CD4-positive, alpha-beta T cell (primary cell): Measurements from ENCODE around the gene PCP2. TPM values are rescaled to one million over a fixed set of nuclear protein-coding genes. Genes with fewer than 3 reads are reported as not detected.

Experiments used
- ATAC-seq: fragments of 200-7000 bp; cut with Tn5 transposase; one replicate; pipeline ENCODE4 v1.10.0; 2022; ENCODE audit warnings: mild to moderate bottlenecking; ENCODE audit not compliant: poor library complexity
- CTCF ChIA-PET: fragments of 350-600 bp; sonication (Branson Sonifier 250); formaldehyde crosslinking; loops from one replicate; lab custom pipeline; 2021; ENCODE audit warnings: antibody characterized with exemption, inconsistent platforms; lab: Charles Lee
- POLR2A ChIA-PET: fragments of 350-600 bp; sonication (Branson Sonifier 250); formaldehyde crosslinking; loops from one replicate; lab custom pipeline; 2021; ENCODE audit warnings: antibody characterized with exemption, inconsistent platforms; lab: Charles Lee
- DNase-seq, 14 experiments: peaks; one replicate each; pipeline ENCODE4 v3.0.0-alpha.2; 2013 to 2020; ENCODE audit warnings: mixed read lengths in 2 of 14
- H3K27ac ChIP-seq, 2 donors: one replicate each; pipeline versions ENCODE4 v1.5.1 to v1.7.0; 2013; ENCODE audit warnings: low read length in 2 of 2, low read depth in 1 of 2, mild to moderate bottlenecking in 1 of 2
- H3K27me3 ChIP-seq, 2 experiments: 1 replicate in 1 of 2; 2 replicates in 1 of 2; pipeline versions ENCODE4 v1.6.1 to v1.7.0; 2013; ENCODE audit warnings: low read length in 2 of 2, control low read depth in 1 of 2, mild to moderate bottlenecking in 1 of 2, moderate library complexity in 1 of 2; ENCODE audit not compliant: insufficient read depth in 2 of 2, control insufficient read depth in 1 of 2
- H3K36me3 ChIP-seq: one replicate; pipeline ENCODE4 v1.6.1; 2013; ENCODE audit warnings: low read length, control low read depth; ENCODE audit not compliant: insufficient read depth
- H3K4me1 ChIP-seq: one replicate; pipeline ENCODE4 v1.6.1; 2013; ENCODE audit warnings: low read length, control low read depth; ENCODE audit not compliant: insufficient read depth
- H3K4me3 ChIP-seq: one replicate; pipeline ENCODE4 v1.5.1; 2013; ENCODE audit warnings: mild to moderate bottlenecking, low read length, moderate library complexity
- H3K9me3 ChIP-seq, 2 experiments: 1 replicate in 1 of 2; 2 replicates in 1 of 2; pipeline versions ENCODE4 v1.6.1 to v1.7.0; 2013; ENCODE audit warnings: low read length in 2 of 2, mild to moderate bottlenecking in 2 of 2, control low read depth in 1 of 2, moderate library complexity in 1 of 2; ENCODE audit not compliant: control insufficient read depth in 1 of 2, insufficient read depth in 1 of 2
- H3K27ac Mint-ChIP-seq: one replicate; pipeline ENCODE4 v1.8.0; 2020; ENCODE audit warnings: mixed read lengths
- H3K27me3 Mint-ChIP-seq: one replicate; pipeline ENCODE4 v1.8.0; 2021; ENCODE audit warnings: mixed read lengths
- H3K36me3 Mint-ChIP-seq: one replicate; pipeline ENCODE4 v1.8.0; 2021; ENCODE audit warnings: low read depth, mixed read lengths
- H3K4me1 Mint-ChIP-seq: one replicate; pipeline ENCODE4 v1.8.0; 2021; ENCODE audit warnings: low read depth, mixed read lengths
- H3K4me3 Mint-ChIP-seq: one replicate; pipeline ENCODE4 v1.8.0; 2020; ENCODE audit warnings: mild to moderate bottlenecking, mixed read lengths
- H3K9me3 Mint-ChIP-seq: one replicate; pipeline ENCODE4 v1.8.0; 2020; ENCODE audit warnings: mixed read lengths
- CTCF ChIP-seq: fragments of 200-600 bp; IDR thresholded peaks from one replicate; pipeline ENCODE4 v1.8.0; 2022; ENCODE audit warnings: antibody characterized with exemption, mild to moderate bottlenecking
- intact Hi-C, 2 experiments: fragments of 100-400 bp; cut with DNase I in 1 of 2; cut with micrococcal nuclease in 1 of 2; formaldehyde crosslinking; loops; one replicate each; pipeline versions ENCODE4 v1.15.1 to v1.9.0; 2023 to 2025; cut with DNase I, micrococcal nuclease
- total RNA-seq, 174 experiments: library from RNA in 2 of 174; stranded (reverse) in 2 of 174; gene quantifications; one replicate each; pipeline ENCODE4 v1.2.3 and lab custom pipeline; 2021 to 2026

Gene PCP2
- total RNA-seq, 2 experiments from 2014 or later: 1.9 to 2.1 TPM

GRCh38 chr19:7617172-7617571, 16.3 kb downstream of the PCP2 start:
- H3K4me3 Mint-ChIP-seq: no peak overlapping the region
- peaks cover 0 to 9% of the 10 kb centered on the region in 2 experiments for H3K9me3 ChIP-seq
- no peak for TF ChIP-seq CTCF
- peaks cover 34% of the 10 kb centered on the region for H3K36me3 Mint-ChIP-seq
- H3K4me1 ChIP-seq: no peaks in the 10 kb centered on the region
- intact Hi-C loops: no loop called here
- no peaks in the 10 kb centered on the region for H3K4me1 Mint-ChIP-seq
- POLR2A ChIA-PET: no interaction called here
- DNase-seq (no peak), ATAC-seq (no peak)
- H3K27ac Mint-ChIP-seq: peak overlapping the region; percentile 20
- no peak overlapping the region for H3K4me3 ChIP-seq
- H3K9me3 Mint-ChIP-seq: no peaks in the 10 kb centered on the region
- CTCF ChIA-PET: no interaction called here
- no peaks in the 10 kb centered on the region for H3K27me3 ChIP-seq
- no peaks in the 10 kb centered on the region for H3K27me3 Mint-ChIP-seq
- no peak overlapping the region for H3K27ac ChIP-seq
- peaks cover 43% of the 10 kb centered on the region for H3K36me3 ChIP-seq

- Mint-ChIP-seq H3K27me3 (no peaks in the 10 kb centered on the region), H3K27ac (no peak overlapping the region), H3K36me3 (peaks cover 20% of the 10 kb centered on the region), H3K4me1 (no peaks in the 10 kb centered on the region), H3K9me3 (no peaks in the 10 kb centered on the region), H3K4me3 (no peak overlapping the region)
- intact Hi-C loops: no loop called here
- Histone ChIP-seq H3K9me3 (peaks cover 0 to 9% of the 10 kb centered on the region in 2 experiments), H3K27me3 (no peaks in the 10 kb centered on the region), H3K4me3 (no peak overlapping the region), H3K27ac (no peak overlapping the region), H3K36me3 (peaks cover 22% of the 10 kb centered on the region), H3K4me1 (no peaks in the 10 kb centered on the region)
- ChIA-PET CTCF (no interaction called here), POLR2A (no interaction called here)
- DNase-seq (no peak), ATAC-seq (no peak)
- no peak for TF ChIP-seq CTCF
These were observed 18.4 kb downstream of the PCP2 start for GRCh38 chr19:7614859-7615741.

GRCh38 chr19:7612282-7613274, 20.9 kb downstream of the PCP2 start:
- H3K36me3 Mint-ChIP-seq: peaks cover 4% of the 10 kb centered on the region
- H3K9me3 ChIP-seq: peaks cover 0 to 2% of the 10 kb centered on the region in 2 experiments
- DNase-seq (no peak), ATAC-seq (no peak)
- intact Hi-C loops: no loop called here
- no peaks in the 10 kb centered on the region for H3K4me1 ChIP-seq
- H3K27ac ChIP-seq: no peak overlapping the region
- no peak for TF ChIP-seq CTCF
- H3K9me3 Mint-ChIP-seq: no peaks in the 10 kb centered on the region
- H3K4me3 ChIP-seq: no peak overlapping the region
- no peaks in the 10 kb centered on the region for H3K27me3 ChIP-seq
- H3K27ac Mint-ChIP-seq: no peak overlapping the region
- ChIA-PET CTCF (no interaction called here), POLR2A (no interaction called here)
- no peaks in the 10 kb centered on the region for H3K4me1 Mint-ChIP-seq
- peaks cover under 1% of the 10 kb centered on the region for H3K36me3 ChIP-seq
- no peak overlapping the region for H3K4me3 Mint-ChIP-seq
- no peaks in the 10 kb centered on the region for H3K27me3 Mint-ChIP-seq
